PC-9 (cell line): ENCODE measurements around the gene PCDH9. TPM values are rescaled to one million over a fixed set of nuclear protein-coding genes. Genes with fewer than 3 reads are reported as not detected.

Experiments used
- BruUV-seq: library from RNA; stranded (reverse); fragments of 400-500 nt; replicated peaks from 2 replicates; lab custom pipeline; 2021; lab: Mats Ljungman, UMichigan
- CTCF ChIA-PET: fragments of 300-600 bp; sonication (Branson Sonifier 250); formaldehyde crosslinking; loops from one replicate; lab custom pipeline; 2022; ENCODE audit warnings: antibody characterized with exemption; lab: Charles Lee
- POLR2A ChIA-PET: fragments of 300-600 bp; sonication (Branson Sonifier 250); formaldehyde crosslinking; loops from one replicate; lab custom pipeline; 2022; ENCODE audit warnings: antibody characterized with exemption; ENCODE audit not compliant: unreplicated experiment; lab: Charles Lee
- DNase-seq, 2 experiments: peaks; one replicate each; pipeline versions ENCODE4 v3.0.0 to v3.0.0-alpha.2; 2015 to 2022; ENCODE audit warnings: mixed read lengths in 1 of 2
- H2AFZ ChIP-seq: fragments of 200-600 bp; sonication (generic); 2 replicates; pipeline ENCODE4 v1.8.1; 2017; ENCODE audit warnings: antibody characterized with exemption
- H3F3A ChIP-seq: fragments of 200-600 bp; sonication (generic); 2 replicates; pipeline ENCODE4 v1.8.1; 2017; ENCODE audit warnings: antibody characterized with exemption, mild to moderate bottlenecking, low read depth; ENCODE audit not compliant: insufficient read depth
- H3K27ac ChIP-seq: fragments of 200-600 bp; sonication (generic); 2 replicates; pipeline ENCODE4 v1.6.1; 2016; ENCODE audit warnings: mixed run types
- H3K27me3 ChIP-seq: fragments of 200-600 bp; sonication (generic); 2 replicates; pipeline ENCODE4 v1.6.1; 2016; ENCODE audit warnings: low read depth, mixed run types; ENCODE audit not compliant: insufficient read depth
- H3K36me3 ChIP-seq: fragments of 200-600 bp; sonication (generic); 2 replicates; pipeline ENCODE4 v1.6.1; 2016; ENCODE audit warnings: low read depth, mixed run types
- H3K4me1 ChIP-seq: fragments of 200-600 bp; sonication (generic); replicated peaks from 2 replicates; pipeline ENCODE4 v1.6.1; 2016; ENCODE audit warnings: mixed run types; ENCODE audit not compliant: insufficient read depth
- H3K4me2 ChIP-seq: fragments of 200-600 bp; sonication (generic); 2 replicates; pipeline ENCODE4 v1.6.1; 2017; ENCODE audit warnings: mixed run types
- H3K4me3 ChIP-seq: fragments of 200-600 bp; sonication (generic); 2 replicates; pipeline ENCODE4 v1.6.1; 2016; ENCODE audit warnings: mixed run types
- H3K79me2 ChIP-seq: fragments of 200-600 bp; sonication (generic); 2 replicates; pipeline ENCODE4 v1.6.1; 2017; ENCODE audit warnings: low read depth, mixed run types
- H3K9me2 ChIP-seq: fragments of 200-600 bp; sonication (generic); 2 replicates; pipeline ENCODE4 v1.8.1; 2017; ENCODE audit warnings: mild to moderate bottlenecking; ENCODE audit not compliant: insufficient read depth
- H3K9me3 ChIP-seq: fragments of 200-600 bp; sonication (generic); 2 replicates; pipeline ENCODE4 v1.8.1; 2016; ENCODE audit warnings: low read depth; ENCODE audit not compliant: insufficient read depth
- H4K20me1 ChIP-seq: fragments of 200-600 bp; sonication (generic); 2 replicates; pipeline ENCODE4 v1.8.1; 2017; ENCODE audit not compliant: insufficient read depth
- EZH2 ChIP-seq: fragments of 200-600 bp; sonication (generic); IDR thresholded peaks from 2 replicates; pipeline ENCODE4 v1.8.0; 2017; ENCODE audit warnings: antibody characterized with exemption, low read depth
- intact Hi-C: fragments of 100-400 bp; cut with micrococcal nuclease; formaldehyde crosslinking; loops from one replicate; pipeline ENCODE4 v1.10.0; 2022; ENCODE audit not compliant: unreplicated experiment
- total RNA-seq: library from RNA; stranded (reverse); gene quantifications from 2 replicates; pipeline ENCODE4 v1.2.3, GENCODE V29; 2021
- TF ChIP-seq, protein P1 (sequence below): fragments of 200-600 bp; sonication (generic); conservative IDR thresholded peaks from 2 replicates; pipeline ENCODE4 v1.6.1; 2017; ENCODE audit warnings: mixed run types, antibody characterized with exemption, mild to moderate bottlenecking, moderate library complexity

Gene PCDH9
- total RNA-seq, 1 experiment from 2014 or later = 0.37 TPM

DNA sequence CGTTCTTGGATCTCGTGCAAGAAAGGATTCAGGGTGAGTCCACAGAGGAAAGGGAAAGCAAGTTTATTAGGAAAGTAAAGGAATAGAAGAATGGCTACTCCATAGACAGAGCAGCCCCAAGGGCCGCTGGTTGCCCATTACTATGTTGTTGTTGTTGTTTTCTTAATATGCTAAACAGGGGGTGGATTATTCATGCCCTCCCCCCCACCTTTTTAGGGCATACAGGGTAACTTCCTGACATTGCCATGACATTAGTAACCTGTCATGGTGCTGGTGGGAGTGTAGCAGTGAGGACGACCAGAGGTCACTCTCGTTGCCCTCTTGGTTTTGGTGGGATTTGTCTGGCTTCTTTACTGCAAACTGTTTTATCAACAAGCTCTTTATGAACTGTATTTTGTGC is 29.1 kb upstream of the PCDH9 start:
- no TSS peak for BruUV-seq
- no peak for DNase-seq
- CTCF ChIA-PET = no interaction called here

GRCh38 chr13:67258482-67258881 is 28.3 kb upstream of the PCDH9 start:
- no peak overlapping the region for H2AFZ ChIP-seq
- intact Hi-C loops = no loop called here
- H3F3A ChIP-seq = no peaks in the 10 kb centered on the region
- POLR2A ChIA-PET = no interaction called here
- no peaks in the 10 kb centered on the region for H4K20me1 ChIP-seq
- H3K4me1 ChIP-seq = no peaks in the 10 kb centered on the region
- no TSS peak for BruUV-seq
- no peak for TF ChIP-seq EZH2
- TF ChIP-seq, protein P1, sequence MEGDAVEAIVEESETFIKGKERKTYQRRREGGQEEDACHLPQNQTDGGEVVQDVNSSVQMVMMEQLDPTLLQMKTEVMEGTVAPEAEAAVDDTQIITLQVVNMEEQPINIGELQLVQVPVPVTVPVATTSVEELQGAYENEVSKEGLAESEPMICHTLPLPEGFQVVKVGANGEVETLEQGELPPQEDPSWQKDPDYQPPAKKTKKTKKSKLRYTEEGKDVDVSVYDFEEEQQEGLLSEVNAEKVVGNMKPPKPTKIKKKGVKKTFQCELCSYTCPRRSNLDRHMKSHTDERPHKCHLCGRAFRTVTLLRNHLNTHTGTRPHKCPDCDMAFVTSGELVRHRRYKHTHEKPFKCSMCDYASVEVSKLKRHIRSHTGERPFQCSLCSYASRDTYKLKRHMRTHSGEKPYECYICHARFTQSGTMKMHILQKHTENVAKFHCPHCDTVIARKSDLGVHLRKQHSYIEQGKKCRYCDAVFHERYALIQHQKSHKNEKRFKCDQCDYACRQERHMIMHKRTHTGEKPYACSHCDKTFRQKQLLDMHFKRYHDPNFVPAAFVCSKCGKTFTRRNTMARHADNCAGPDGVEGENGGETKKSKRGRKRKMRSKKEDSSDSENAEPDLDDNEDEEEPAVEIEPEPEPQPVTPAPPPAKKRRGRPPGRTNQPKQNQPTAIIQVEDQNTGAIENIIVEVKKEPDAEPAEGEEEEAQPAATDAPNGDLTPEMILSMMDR = no peak
- CTCF ChIA-PET = no interaction called here
- no peak overlapping the region for H3K4me3 ChIP-seq
- H3K27ac ChIP-seq = no peak overlapping the region
- no peaks in the 10 kb centered on the region for H3K79me2 ChIP-seq
- H3K9me2 ChIP-seq = no peaks in the 10 kb centered on the region
- no peaks in the 10 kb centered on the region for H3K36me3 ChIP-seq
- no peaks in the 10 kb centered on the region for H3K27me3 ChIP-seq
- H3K4me2 ChIP-seq = no peak overlapping the region
- no peaks in the 10 kb centered on the region for H3K9me3 ChIP-seq
- no peak for DNase-seq

More for the DNA sequence above, 29.1 kb upstream of the PCDH9 start:
- no peaks in the 10 kb centered on the region for H3K36me3 ChIP-seq
- no peak overlapping the region for H2AFZ ChIP-seq
- POLR2A ChIA-PET = no interaction called here
- H3K9me2 ChIP-seq = no peaks in the 10 kb centered on the region
- no peaks in the 10 kb centered on the region for H3K79me2 ChIP-seq
- no peak for TF ChIP-seq EZH2
- H3F3A ChIP-seq = no peaks in the 10 kb centered on the region
- H3K27me3 ChIP-seq = no peaks in the 10 kb centered on the region
- no peaks in the 10 kb centered on the region for H4K20me1 ChIP-seq
- no peaks in the 10 kb centered on the region for H3K9me3 ChIP-seq
- H3K4me1 ChIP-seq = no peaks in the 10 kb centered on the region
- no peak overlapping the region for H3K27ac ChIP-seq
- H3K4me3 ChIP-seq = no peak overlapping the region
- no peak overlapping the region for H3K4me2 ChIP-seq
- intact Hi-C loops = no loop called here

- Histone ChIP-seq H4K20me1 (no peaks in the 10 kb centered on the region), H3K4me3 (no peak overlapping the region), H3K9me3 (no peaks in the 10 kb centered on the region), H3K27me3 (no peaks in the 10 kb centered on the region), H3K4me1 (no peaks in the 10 kb centered on the region), H3K79me2 (no peaks in the 10 kb centered on the region), H3K27ac (no peak overlapping the region), H2AFZ (no peak overlapping the region), H3K4me2 (no peak overlapping the region), H3F3A (no peaks in the 10 kb centered on the region), H3K9me2 (no peaks in the 10 kb centered on the region), H3K36me3 (no peaks in the 10 kb centered on the region)
- CTCF ChIA-PET = no interaction called here
- DNase-seq = no peak
- no TSS peak for BruUV-seq
- intact Hi-C loops = loop anchor here (5.0 to 10.0 kb wide), 2 partner anchors 552 to 1584 kb away; no protein-coding TSS in a partner anchor
- POLR2A ChIA-PET = no interaction called here
- TF ChIP-seq, protein P1 = no peak
- TF ChIP-seq EZH2 = no peak
Measured at GRCh38 chr13:67238861-67239260, 8.7 kb upstream of the PCDH9 start.
